GM12801 (cell line): ENCODE data around the gene MYO1F.

Experiments used
- CTCF ChIP-seq: IDR thresholded peaks from one replicate; pipeline ENCODE4 v1.5.1; 2011; ENCODE audit warnings: control low read depth; ENCODE audit not compliant: insufficient read length; ENCODE audit errors: extremely low read depth

MYO1F gene

GRCh38 chr19:8501516-8501915, 75.7 kb downstream of the MYO1F start:
- no peak for TF ChIP-seq CTCF

GRCh38 chr19:8500158-8500557, 77.1 kb downstream of the MYO1F start:
- no peak for TF ChIP-seq CTCF

- no peak for TF ChIP-seq CTCF
Observed at GRCh38 chr19:8499048-8499833, 78.0 kb downstream of the MYO1F start.

DNA sequence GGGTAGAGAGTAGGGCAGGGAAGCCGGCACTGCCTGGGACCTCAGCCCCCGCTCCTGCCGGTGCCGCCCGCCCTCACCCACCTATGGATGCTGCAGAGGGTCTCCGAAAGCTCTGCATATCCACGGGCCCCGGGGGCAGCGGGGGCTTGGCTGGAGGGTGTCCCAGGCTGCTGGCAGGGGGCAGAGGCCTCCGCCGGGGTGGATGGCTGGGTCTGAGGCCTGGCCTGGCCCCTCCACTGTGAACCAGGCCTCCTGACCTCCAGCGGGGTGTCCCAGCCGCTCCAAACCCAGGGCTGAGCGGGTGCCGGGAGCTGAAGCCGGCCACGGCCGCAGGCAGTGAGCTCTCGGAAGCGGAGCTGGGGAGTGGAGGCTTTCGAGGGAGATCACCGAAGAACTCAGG, 78.9 kb downstream of the MYO1F start:
- no peak for TF ChIP-seq CTCF

- no peak for TF ChIP-seq CTCF
Observed at GRCh38 chr19:8494158-8494557, 83.1 kb downstream of the MYO1F start.

DNA sequence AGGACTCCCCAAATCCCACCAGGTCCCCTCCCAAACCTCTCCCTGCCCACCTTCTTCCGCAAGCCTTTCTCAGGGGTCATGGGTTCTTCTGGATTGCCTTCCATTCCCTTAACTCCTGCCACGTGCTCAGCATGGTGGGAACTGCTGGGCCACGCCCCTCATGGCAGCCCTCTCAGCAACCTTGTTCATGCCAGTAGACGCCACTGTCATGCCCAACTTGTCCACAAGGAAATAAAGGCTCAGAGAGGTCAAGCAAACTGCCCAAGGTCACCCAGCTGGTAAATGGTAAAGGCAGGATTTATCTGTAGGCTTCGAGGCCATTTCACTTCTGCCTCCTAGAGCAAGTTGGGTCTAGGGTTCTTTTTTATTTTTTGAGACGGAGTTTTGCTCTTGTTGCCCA, 85.7 kb downstream of the MYO1F start:
- no peak for TF ChIP-seq CTCF

- TF ChIP-seq CTCF: no peak
Observed at GRCh38 chr19:8490873-8491272, 86.4 kb downstream of the MYO1F start.
